PFSK-1 (cell line): ENCODE measurements around the gene BLVRB.

ENCODE experiments used
- FOXP2 ChIP-seq: optimal IDR thresholded peaks from 2 replicates; pipeline ENCODE3; 2011; ENCODE audit warnings: borderline replicate concordance, control low read depth, inconsistent platforms; ENCODE audit not compliant: insufficient read depth; ENCODE audit errors: extremely low read length, extremely low read depth
- POLR2AphosphoS5 ChIP-seq: IDR thresholded peaks from 2 replicates; pipeline ENCODE4 v1.6.1; 2012; ENCODE audit warnings: low read depth, mild to moderate bottlenecking, control low read depth, low read length, moderate library complexity
- REST ChIP-seq, 2 experiments: IDR thresholded peaks; 2 replicates each; pipeline versions ENCODE4 v1.6.1 to v1.8.0; 2011 to 2012; ENCODE audit warnings: low read depth in 2 of 2, low read length in 2 of 2, control low read depth in 1 of 2, inconsistent platforms in 1 of 2, mild to moderate bottlenecking in 1 of 2, moderate library complexity in 1 of 2; ENCODE audit not compliant: insufficient read depth in 1 of 2
- SIN3A ChIP-seq: IDR thresholded peaks from 2 replicates; pipeline ENCODE4 v1.6.1; 2012; ENCODE audit warnings: mild to moderate bottlenecking, low read length, moderate library complexity, borderline replicate concordance; ENCODE audit not compliant: insufficient read depth
- TAF1 ChIP-seq: IDR thresholded peaks from 2 replicates; pipeline ENCODE4 v1.6.1; 2012; ENCODE audit warnings: low read length, control low read depth, borderline replicate concordance; ENCODE audit not compliant: insufficient read depth

- no peak for TF ChIP-seq REST (IDR thresholded peaks at IDR 0.05; ENCODE audit: insufficient read depth in 1 of 2, low read depth in 2 of 2, low read length in 2 of 2)
- TF ChIP-seq SIN3A = no peak
- TF ChIP-seq POLR2AphosphoS5 = no peak
- no peak for TF ChIP-seq TAF1
- TF ChIP-seq FOXP2 = no peak
These were observed 1.6 kb upstream of the BLVRB start, which contains the start of gene SPTBN4 for GRCh38 chr19:40466985-40467734.
